GM18526 (cell line): ENCODE results near the gene VWA2.

Experiments
- POLR2A ChIP-seq: IDR thresholded peaks from 3 replicates; pipeline ENCODE4 v1.6.1; 2011; ENCODE audit not compliant: insufficient read length; ENCODE audit errors: extremely low read depth

VWA2 gene

DNA sequence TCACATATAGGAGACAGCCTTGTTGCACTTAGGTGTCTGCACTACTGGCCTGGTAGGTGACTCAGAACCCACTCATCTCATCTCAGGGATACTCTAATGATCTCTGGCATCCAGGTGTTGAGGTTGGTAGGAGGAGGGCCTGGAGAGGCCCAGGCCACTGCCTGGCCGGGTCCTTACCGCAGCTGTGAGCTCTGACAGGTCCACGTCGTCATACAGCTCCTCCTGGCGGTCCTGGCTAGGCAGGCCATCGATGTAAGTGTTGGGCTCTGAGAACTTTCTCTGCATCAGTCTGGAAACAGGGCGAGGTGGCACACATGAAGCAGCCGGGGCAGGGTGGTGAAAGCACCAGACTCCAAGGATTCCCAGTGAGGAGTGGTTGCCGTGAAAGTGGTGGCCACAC is 62.1 kb downstream of the VWA2 start:
- TF ChIP-seq POLR2A: no peak

DNA sequence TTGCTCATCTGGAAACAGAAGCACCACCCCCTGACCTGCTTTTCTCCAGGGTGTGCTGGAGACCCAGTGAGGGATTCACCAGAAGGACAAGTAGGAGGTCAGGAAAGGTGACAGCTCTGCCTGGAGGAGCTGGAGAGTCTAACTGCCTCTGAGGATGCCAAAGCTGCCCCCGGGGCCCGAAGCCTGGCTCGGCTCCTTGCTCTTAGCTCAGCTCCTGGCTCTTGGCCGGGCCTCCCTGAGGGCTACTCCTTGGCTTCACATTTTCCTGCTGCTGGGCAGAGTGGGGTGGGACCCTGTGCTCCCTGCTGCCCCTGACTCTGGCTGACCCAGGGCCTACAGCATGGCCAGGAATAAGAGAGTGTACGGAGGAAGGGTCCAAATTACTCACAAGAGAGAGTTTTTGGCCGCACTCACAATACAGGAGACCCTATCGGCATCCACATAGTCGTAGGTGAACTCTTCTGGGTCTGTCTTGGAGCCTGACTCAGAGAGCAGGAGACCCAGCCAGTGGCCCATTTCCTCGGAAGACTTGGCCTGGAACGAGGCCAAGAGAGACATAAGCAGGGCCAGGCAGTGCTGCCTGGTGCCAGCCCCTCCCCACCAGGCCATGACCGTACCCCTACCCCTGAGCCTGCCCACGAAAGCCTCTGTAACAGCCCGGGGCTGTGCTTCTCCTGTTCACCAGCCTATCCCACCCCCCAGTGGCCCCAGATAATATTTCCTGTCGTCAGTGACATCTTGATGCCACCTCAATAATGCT is 63.1 kb downstream of the VWA2 start:
- TF ChIP-seq POLR2A: no peak

DNA sequence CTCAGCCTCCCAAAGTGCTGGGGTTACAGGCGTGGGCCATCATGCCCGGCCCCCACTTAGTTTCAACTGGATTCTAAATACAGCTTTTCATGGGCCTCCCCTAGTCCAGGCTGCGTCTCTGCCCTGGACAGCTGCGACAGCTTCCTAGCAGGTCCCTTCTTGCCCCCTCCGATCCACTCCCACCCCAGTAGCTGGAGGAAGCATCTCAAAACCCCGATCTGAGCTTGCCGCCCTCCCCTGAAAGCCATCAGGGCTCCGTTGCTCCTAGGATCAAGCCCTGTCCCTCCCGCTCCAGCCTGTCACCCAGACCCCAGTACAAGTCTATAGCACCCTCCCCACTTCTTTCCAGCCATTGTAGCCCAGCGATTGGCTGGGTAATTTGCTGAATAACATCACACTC is 64.5 kb downstream of the VWA2 start:
- no peak for TF ChIP-seq POLR2A

DNA sequence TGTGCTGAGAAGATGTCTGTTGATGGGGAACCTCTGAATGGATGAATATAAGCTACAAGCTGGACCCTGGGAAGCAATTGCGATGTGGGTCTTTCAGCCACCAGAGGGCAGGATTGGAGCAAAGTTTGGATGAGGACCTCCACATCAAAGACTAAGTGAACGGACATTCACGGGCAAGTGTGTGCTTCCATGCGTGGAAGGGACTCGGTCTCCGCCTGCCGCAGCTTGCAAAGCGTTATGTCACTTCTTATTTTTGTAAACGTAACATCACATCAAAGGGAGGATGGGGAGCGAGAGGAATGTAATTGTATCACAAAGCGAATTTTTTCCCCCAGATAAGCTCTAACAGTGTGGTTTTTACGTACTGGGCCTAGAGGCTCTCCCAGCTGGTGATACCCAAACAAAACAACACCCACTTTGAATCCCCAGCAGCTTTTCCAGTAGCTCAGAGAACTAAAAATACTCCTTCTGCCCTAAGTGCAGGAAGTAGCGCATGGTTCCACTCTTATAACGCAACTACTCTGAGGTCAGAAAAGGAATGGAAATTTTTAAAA is 65.0 kb downstream of the VWA2 start:
- no peak for TF ChIP-seq POLR2A

DNA sequence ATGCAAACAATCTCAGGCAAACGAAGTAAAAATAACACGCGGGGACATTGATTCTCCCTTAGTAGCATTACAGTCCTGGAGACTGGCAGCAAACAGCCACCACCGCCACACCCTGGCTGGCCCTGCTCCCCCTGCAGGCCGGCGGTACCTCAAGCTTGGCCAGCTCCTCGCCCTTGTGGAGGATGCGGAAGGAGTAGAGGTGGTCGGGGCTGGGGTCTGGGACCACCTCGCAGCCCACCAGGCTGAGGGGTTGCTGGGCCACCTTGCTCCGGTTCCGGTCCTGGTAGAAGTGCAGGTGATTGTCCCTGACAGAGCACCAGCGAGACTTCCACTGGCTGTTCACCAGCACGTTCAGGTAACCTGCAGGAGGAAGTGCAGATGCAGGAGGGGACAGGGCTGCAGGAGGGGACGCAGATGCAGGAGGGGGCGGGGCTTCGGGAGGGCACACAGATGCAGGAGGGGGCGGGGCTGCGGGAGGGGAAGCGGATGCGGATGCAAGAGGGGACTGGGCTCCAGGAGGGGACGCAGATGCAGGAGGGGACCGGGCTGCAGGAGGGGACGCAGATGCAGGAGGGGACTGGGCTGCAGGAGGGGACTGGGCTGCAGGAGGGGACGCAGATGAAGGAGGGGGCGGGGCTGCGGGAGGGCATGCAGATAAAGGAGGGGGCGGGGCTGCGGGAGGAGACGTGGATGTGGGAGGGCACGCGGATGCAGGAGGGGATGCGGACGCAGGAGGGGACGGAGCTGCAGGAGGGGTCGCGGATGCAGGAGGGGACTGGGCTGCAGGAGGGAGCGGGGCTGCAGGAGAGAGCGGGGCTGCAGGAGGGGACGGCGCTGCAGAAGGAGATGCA is 65.7 kb downstream of the VWA2 start:
- TF ChIP-seq POLR2A: no peak

DNA sequence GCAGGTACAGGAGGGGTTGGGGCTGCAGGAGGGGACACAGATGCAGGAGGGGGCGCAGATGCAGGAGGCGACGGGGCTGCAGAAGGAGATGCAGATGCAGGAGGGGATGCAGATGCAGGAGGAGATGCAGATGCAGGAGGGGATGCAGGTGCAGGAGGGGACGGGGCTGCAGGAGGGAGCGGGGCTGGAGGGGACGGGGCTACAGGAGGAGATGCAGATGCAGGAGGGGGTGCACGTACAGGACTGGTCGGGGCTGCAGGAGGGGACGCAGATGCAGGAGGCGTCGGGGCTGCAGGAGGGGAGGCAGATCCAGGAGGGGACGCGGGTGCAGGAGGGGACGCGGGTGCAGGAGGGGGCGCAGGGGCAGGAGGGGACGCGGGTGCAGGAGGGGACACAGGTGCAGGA is 66.5 kb downstream of the VWA2 start:
- TF ChIP-seq POLR2A: no peak

DNA sequence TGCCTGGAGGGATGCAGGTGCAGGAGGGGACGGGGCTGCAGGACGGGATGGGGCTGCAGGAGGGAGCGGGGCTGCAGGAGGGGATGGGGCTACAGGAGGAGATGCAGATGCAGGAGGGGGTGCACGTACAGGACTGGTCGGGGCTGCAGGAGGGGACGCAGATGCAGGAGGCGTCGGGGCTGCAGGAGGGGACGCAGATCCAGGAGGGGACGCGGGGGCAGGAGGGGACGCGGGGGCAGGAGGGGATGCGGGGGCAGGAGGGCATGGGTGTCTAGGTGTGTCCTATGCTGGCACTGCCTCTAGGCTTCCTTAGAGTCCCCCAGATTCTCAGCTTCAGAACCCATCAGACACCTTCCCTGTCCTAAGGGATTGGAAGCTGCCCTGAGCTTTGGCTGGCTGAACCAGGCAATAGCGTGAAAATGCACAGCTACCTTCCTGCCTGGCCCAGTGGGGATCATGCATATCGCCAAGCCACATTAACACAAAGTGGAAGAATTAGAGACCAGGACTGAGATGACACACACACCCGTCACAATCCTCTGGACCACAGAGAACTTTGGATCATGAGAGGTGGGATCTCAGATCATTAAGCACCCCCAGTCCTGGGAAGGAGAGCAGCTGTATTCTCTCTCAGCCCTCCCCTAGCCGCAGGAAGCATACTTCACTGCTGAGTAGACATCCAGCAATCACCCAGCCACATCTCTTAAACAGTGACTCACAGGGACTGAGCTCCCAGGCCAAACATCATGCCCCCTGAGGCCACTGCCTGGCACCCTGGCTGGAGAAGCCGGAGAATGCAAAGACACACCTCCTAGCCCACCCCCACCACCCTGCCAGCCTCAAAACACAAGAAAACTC is 67.3 kb downstream of the VWA2 start:
- no peak for TF ChIP-seq POLR2A

DNA sequence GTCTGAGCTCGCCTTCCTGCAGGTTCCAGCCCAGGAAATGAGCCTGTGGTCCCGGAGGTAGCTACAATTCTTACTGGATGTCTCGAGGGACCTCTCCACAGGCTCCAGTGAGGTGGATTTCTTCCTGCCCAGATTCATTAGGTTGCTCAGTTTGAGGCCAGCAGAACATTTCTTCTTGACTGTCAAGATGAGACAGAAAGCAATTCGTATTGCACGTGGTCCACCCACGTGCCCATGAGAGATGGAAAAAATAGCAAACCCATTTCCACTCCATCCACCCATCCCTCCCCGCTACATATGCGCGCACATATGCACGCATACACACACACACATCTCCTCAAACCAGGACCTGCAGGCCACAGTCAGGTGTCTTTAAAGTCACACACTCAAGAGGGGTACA is 68.7 kb downstream of the VWA2 start:
- no peak for TF ChIP-seq POLR2A

DNA sequence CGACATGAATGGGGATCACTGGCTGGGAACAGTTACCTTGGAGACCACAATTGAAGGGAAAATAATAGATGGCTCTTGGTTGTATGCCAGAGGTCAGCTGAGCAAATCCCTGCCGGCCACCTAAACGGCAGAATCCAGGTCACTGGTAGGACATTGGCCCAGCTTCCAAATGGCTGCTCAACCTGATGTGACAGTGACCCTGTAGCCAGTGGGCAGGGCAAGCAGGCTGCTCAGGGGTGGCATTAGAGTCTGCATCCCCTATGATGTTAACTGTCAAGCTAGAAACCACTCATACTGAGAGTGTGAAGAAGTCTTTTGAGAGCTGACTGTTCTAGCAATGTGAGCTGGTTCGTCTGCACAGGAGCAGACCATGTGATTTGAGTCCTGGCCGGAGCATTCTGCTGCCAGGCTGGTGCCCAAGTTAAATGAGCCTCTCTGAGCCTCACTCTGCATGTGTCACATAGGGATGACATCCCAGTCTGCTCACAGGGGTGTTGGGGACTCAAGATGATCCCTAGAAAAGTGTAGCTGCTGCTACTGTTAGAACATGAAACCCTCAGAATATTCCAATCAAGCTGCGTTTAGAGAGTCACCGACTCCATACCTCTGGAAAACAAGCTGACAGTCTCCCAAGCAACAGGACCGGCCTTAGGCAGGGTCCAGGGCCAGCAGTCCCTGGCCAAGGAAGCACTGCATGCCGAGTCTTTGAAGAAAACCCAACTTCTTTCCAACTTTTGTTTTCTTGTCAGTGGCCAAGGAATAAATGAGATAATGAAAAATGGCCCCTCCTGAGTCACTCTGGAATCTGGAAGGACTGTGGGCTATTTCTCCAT is 69.7 kb downstream of the VWA2 start:
- no peak for TF ChIP-seq POLR2A

DNA sequence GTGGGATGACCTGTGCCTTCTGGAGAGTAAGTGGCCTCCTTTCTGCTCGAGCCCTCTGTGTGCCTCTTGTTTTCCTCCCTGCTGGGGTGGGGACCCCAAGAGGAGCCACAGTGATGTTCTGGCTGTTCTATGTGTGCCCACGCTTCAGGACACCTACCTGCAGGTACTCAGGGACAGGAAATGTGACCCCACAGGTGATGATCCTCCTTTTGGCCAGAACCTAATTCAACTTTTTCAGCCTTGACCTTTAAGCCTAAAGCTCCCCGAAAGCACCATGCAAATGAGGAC is 70.3 kb downstream of the VWA2 start:
- TF ChIP-seq POLR2A: no peak

DNA sequence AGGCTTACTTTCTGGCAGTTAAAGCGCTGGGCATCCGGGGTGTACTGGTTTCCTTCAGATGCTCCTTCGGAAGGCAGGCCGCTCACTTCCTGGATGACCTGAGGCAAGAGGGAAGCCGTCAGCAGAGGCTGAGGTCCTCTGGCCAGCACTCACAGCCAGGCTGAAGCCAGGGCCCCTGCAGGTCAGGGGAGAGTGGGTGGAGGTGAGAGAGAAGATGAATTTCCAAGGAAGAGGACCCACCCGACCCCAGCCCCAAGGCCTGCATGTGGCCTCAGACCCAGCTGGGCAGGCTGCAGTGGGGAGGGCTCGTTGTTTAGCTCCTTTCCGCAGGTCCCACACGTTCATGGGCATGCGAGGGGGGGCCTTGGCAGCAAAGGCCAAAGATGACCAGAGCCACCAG is 71.3 kb downstream of the VWA2 start:
- no peak for TF ChIP-seq POLR2A

DNA sequence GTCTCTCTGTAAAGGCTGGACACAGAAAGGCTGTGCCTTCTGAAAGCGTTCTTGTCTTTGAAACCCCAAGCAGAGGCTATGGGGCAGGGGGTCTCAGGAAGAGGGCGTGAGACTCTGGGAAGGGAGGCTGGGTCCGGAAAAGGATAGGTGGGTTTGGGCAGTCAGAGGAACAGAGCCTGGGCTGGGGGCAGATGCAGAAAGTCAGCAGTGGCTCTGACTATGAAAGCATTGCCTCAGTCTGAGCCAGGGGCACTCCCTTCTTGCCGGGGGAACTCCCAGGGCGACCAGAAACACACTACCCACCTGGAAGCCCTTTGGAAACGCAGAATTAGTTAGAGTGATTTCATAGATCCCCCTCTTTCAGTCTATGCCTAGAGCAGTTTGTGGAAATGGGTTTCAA is 72.0 kb downstream of the VWA2 start:
- TF ChIP-seq POLR2A: no peak

DNA sequence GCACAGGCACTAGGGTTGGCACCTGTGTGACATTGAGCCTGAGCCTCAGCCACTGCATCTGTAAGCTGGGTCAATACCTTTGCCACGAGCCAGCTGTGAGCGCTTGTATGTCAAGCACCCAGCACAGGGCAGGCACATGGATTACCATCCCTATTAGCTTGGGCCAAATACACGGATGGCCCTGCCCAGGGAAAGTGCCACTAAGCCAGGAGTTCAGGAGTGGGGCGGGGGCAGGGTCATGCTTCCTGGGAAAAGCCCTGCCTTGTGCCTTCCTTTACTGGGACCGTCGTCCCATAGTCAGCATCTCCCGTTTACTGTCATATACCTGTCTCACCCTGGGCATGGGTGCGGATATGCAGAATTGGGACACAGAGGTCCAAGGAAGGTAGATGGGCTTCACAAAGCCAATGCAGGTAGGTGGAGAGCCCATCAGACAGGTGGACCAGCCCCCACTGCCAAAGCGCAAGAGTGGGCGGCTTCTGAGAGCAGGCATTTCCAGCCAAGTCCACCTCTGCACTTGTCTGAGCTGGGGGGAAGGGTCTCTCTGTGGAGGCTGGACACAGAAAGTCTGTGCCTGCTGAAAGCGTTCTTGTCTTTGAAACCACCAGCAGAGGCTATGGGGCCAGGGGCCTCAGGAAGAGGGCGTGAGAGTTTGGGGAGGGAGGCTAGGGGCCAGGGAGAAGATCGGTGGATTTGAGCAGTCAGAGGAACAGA is 72.6 kb downstream of the VWA2 start:
- TF ChIP-seq POLR2A: no peak

DNA sequence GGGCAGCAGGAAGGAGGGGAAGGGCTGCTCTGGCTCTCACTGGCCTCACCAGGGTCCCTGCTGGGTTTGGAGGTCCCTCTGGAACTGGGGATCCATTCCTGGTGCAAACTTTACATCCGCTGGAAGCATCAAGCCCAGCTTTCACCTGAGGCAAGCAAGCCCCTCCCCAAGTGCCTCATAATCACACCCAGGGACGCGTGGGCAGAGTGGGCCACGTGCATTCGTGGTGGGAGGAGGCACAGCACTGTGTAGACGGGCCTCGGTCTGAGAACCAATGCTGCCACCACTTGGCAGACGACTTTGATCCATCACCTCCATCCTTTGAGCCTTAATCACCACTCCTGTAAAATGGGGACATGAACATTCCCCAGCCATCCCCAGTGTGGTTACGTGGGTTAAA is 74.1 kb downstream of the VWA2 start:
- TF ChIP-seq POLR2A: no peak
